H1 (cell line): ENCODE measurements around the gene SLC25A45. TPM values are rescaled to one million over a fixed set of nuclear protein-coding genes. Genes with fewer than 3 reads are reported as not detected.
A peak's percentile ranks its signal among the peaks of the same experiment; 100 is the strongest.

Experiments used
- ATF3 ChIP-seq: IDR thresholded peaks from 2 replicates; pipeline ENCODE4 v1.6.1; 2011; ENCODE audit warnings: low read depth, mild to moderate bottlenecking, low read length; ENCODE audit not compliant: insufficient read depth
- BACH1 ChIP-seq: IDR thresholded peaks from 2 replicates; pipeline ENCODE4 v1.6.1; 2012; ENCODE audit warnings: low read length, improper control_type of control experiment
- BCL11A ChIP-seq, 2 experiments: IDR thresholded peaks; one replicate each; pipeline ENCODE4 v1.6.1; 2011; ENCODE audit warnings: low read depth in 2 of 2, low read length in 2 of 2, mild to moderate bottlenecking in 2 of 2
- BRCA1 ChIP-seq: IDR thresholded peaks from 2 replicates; pipeline ENCODE4 v1.6.1; 2012; ENCODE audit warnings: low read depth, low read length, improper control_type of control experiment
- CBX5 ChIP-seq: fragments of 300-800, 300-1000 bp; sonication (generic); IDR thresholded peaks from 2 replicates; pipeline ENCODE4 v1.7.1; 2016; ENCODE audit warnings: antibody characterized with exemption, low read length, low read depth
- CEBPB ChIP-seq: IDR thresholded peaks from 2 replicates; pipeline ENCODE4 v1.6.1; 2012; ENCODE audit warnings: low read depth, low read length
- CHD1 ChIP-seq: IDR thresholded peaks from 2 replicates; pipeline ENCODE4 v1.6.1; 2012; ENCODE audit warnings: low read depth, low read length, improper control_type of control experiment
- E2F6 ChIP-seq: IDR thresholded peaks from 2 replicates; pipeline ENCODE4 v1.6.1; 2012; ENCODE audit warnings: inconsistent platforms
- EZH2 ChIP-seq: fragments of 200-600 bp; sonication (generic); IDR thresholded peaks from 2 replicates; pipeline ENCODE4 v1.7.1; 2012; ENCODE audit warnings: low read depth, mild to moderate bottlenecking, moderate library complexity, low read length, inconsistent platforms; ENCODE audit not compliant: severe bottlenecking
- FOSL1 ChIP-seq: IDR thresholded peaks from 2 replicates; pipeline ENCODE4 v1.6.1; 2011; ENCODE audit warnings: mild to moderate bottlenecking, low read depth, low read length, moderate library complexity; ENCODE audit not compliant: insufficient read depth
- GABPA ChIP-seq: IDR thresholded peaks from 2 replicates; pipeline ENCODE4 v1.6.1; 2011; ENCODE audit warnings: mild to moderate bottlenecking, low read length, moderate library complexity, borderline replicate concordance; ENCODE audit not compliant: insufficient read depth
- HDAC6 ChIP-seq: IDR thresholded peaks from one replicate; pipeline ENCODE4 v1.7.1; 2012; ENCODE audit warnings: low read depth, mild to moderate bottlenecking, inconsistent platforms, low read length, moderate library complexity
- NANOG ChIP-seq: IDR thresholded peaks from 2 replicates; pipeline ENCODE4 v1.6.1; 2011; ENCODE audit warnings: low read length, low read depth, mild to moderate bottlenecking, inconsistent platforms; ENCODE audit not compliant: insufficient read depth, poor library complexity, severe bottlenecking
- POLR2A ChIP-seq, 2 experiments: IDR thresholded peaks; 1 replicate in 1 of 2; 2 replicates in 1 of 2; pipeline ENCODE4 v1.6.1; 2011; ENCODE audit warnings: low read depth in 2 of 2, low read length in 2 of 2, mild to moderate bottlenecking in 2 of 2; ENCODE audit errors: control extremely low read depth in 1 of 2
- POLR2AphosphoS5 ChIP-seq: IDR thresholded peaks from 2 replicates; pipeline ENCODE4 v1.6.1; 2011; ENCODE audit warnings: low read depth, low read length
- RFX5 ChIP-seq: IDR thresholded peaks from 2 replicates; pipeline ENCODE4 v1.6.1; 2011; ENCODE audit warnings: low read depth, low read length, improper control_type of control experiment, borderline replicate concordance
- RNF2 ChIP-seq: fragments of 200-900, 300-1000 bp; sonication (generic); IDR thresholded peaks from 2 replicates; pipeline ENCODE4 v1.7.1; 2016; ENCODE audit warnings: borderline replicate concordance, low read depth, mild to moderate bottlenecking, antibody characterized with exemption, low read length; ENCODE audit not compliant: poor library complexity, severe bottlenecking; ENCODE audit errors: missing control alignments
- SIRT6 ChIP-seq: IDR thresholded peaks from one replicate; pipeline ENCODE4 v1.7.1; 2012; ENCODE audit warnings: low read length, inconsistent platforms
- SP2 ChIP-seq: IDR thresholded peaks from 2 replicates; pipeline ENCODE4 v1.6.1; 2012; ENCODE audit warnings: mild to moderate bottlenecking, low read length, inconsistent platforms
- SP4 ChIP-seq: IDR thresholded peaks from 2 replicates; pipeline ENCODE4 v1.6.1; 2012; ENCODE audit warnings: low read length, inconsistent platforms
- SRF ChIP-seq: IDR thresholded peaks from 2 replicates; pipeline ENCODE4 v1.6.1; 2011; ENCODE audit warnings: mild to moderate bottlenecking, low read depth, low read length, moderate library complexity
- TBP ChIP-seq: IDR thresholded peaks from 2 replicates; pipeline ENCODE4 v1.6.1; 2011; ENCODE audit warnings: low read depth, low read length, improper control_type of control experiment
- USF2 ChIP-seq: IDR thresholded peaks from 2 replicates; pipeline ENCODE4 v1.6.1; 2011; ENCODE audit warnings: low read length, improper control_type of control experiment
- polyA plus RNA-seq, 7 experiments: library from polyadenylated mRNA; depleted of rRNA in 3 of 7; stranded (reverse) in 5 of 7; unstranded in 2 of 7; fragments of >200 nt in 5 of 7; fragments of 200-250 nt in 2 of 7; gene quantifications; 1 replicate in 5 of 7; 2 replicates in 1 of 7; 4 replicates in 1 of 7; pipeline versions ENCODE4 v1.2.1 to v1.2.3, GENCODE V29; 2011 to 2013; ENCODE audit warnings: missing spikeins in 2 of 7, mixed read lengths in 2 of 7
- total RNA-seq: library from RNA; stranded (reverse); fragmentation: NEBNext Ultra II Directional; extraction: Animal tissue kit (Norgen Biotek cat#: 25700); gene quantifications from 2 replicates; pipeline ENCODE4 v1.2.1, GENCODE V29; 2021

SLC25A45 gene
- total and polyA plus RNA-seq, 2 of the 8 experiments (the other 6 are each of a cell fraction or from before 2014, with no cell fraction given), result 0.54 to 0.59 TPM

GRCh38 chr11:65354265-65355012 is 28.0 kb downstream of the SLC25A45 start, which contains the start of gene TIGD3 (continued):
- no peak for TF ChIP-seq RNF2
- no peak for TF ChIP-seq E2F6
- TF ChIP-seq SIRT6, result no peak
- no peak for TF ChIP-seq RFX5
- no peak for TF ChIP-seq CEBPB
- TF ChIP-seq POLR2AphosphoS5, result no peak
- no peak for TF ChIP-seq ATF3
- no peak; the same call in 1 of the 2 replicates for TF ChIP-seq TBP
- no peak; the same call in none of the 2 replicates for TF ChIP-seq SP4
- TF ChIP-seq POLR2A (IDR thresholded peaks at IDR 0.05; ENCODE audit: control extremely low read depth in 1 of 2, low read depth in 2 of 2, low read length in 2 of 2), result peak in 1 of 2 experiments; percentile 11; a peak in 1 of 3 replicates
- no peak for TF ChIP-seq GABPA
- TF ChIP-seq BACH1, result no peak
- TF ChIP-seq SRF, result no peak
- TF ChIP-seq SP2, result peak; percentile 37; the same call in 1 of the 2 replicates
- TF ChIP-seq CHD1, result no peak
- no peak for TF ChIP-seq FOSL1
- no peak for TF ChIP-seq USF2
- TF ChIP-seq BRCA1, result no peak
- TF ChIP-seq NANOG, result no peak
- no peak for TF ChIP-seq CBX5
- TF ChIP-seq BCL11A (IDR thresholded peaks at IDR 0.05; ENCODE audit: low read depth in 2 of 2, low read length in 2 of 2), result no peak
- no peak for TF ChIP-seq EZH2
- TF ChIP-seq HDAC6, result no peak
